GM12874 (cell line): Measurements from ENCODE around the gene PHETA2.

Experiments
- TF ChIP-seq, protein P1 (sequence below): IDR thresholded peaks from 2 replicates; pipeline ENCODE4 v1.5.1; 2011; ENCODE audit warnings: low read depth, mild to moderate bottlenecking, control low read depth, low read length, moderate library complexity; ENCODE audit not compliant: insufficient read depth

PHETA2 gene

DNA sequence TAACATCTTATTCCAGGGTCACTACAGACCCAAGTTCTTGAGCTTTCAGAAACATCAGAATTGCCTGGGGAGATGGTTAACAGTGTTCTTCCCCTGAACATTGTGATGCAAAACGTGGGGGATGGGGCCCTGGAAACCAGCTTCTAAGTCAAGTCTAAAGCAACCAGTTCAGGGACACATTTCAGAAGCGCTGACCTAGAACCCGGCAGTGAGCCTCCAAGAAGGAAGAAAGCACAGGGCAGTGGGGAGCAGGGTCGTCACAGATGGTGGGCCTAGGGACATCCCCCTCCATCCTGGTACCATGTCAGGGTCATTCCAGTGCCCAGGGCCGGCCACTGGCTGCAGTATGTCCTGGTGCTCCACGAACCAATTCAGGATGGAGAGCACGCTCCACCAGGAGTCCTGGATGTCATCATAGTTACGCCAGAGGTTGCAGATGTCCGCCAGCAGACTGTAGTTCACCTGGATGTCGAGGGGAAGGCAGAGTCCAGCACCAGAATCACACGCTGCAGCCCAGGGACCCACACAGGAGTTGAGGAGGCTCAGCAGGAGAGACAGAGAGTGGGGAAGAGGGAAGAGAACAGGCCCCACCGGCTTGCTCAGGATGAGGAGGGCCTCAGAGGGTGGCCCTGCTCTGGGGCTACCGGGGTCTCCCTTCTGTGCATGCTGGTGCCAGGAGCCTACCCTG, 8.5 kb upstream of the PHETA2 start:
- TF ChIP-seq, protein P1, sequence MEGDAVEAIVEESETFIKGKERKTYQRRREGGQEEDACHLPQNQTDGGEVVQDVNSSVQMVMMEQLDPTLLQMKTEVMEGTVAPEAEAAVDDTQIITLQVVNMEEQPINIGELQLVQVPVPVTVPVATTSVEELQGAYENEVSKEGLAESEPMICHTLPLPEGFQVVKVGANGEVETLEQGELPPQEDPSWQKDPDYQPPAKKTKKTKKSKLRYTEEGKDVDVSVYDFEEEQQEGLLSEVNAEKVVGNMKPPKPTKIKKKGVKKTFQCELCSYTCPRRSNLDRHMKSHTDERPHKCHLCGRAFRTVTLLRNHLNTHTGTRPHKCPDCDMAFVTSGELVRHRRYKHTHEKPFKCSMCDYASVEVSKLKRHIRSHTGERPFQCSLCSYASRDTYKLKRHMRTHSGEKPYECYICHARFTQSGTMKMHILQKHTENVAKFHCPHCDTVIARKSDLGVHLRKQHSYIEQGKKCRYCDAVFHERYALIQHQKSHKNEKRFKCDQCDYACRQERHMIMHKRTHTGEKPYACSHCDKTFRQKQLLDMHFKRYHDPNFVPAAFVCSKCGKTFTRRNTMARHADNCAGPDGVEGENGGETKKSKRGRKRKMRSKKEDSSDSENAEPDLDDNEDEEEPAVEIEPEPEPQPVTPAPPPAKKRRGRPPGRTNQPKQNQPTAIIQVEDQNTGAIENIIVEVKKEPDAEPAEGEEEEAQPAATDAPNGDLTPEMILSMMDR, result no peak

DNA sequence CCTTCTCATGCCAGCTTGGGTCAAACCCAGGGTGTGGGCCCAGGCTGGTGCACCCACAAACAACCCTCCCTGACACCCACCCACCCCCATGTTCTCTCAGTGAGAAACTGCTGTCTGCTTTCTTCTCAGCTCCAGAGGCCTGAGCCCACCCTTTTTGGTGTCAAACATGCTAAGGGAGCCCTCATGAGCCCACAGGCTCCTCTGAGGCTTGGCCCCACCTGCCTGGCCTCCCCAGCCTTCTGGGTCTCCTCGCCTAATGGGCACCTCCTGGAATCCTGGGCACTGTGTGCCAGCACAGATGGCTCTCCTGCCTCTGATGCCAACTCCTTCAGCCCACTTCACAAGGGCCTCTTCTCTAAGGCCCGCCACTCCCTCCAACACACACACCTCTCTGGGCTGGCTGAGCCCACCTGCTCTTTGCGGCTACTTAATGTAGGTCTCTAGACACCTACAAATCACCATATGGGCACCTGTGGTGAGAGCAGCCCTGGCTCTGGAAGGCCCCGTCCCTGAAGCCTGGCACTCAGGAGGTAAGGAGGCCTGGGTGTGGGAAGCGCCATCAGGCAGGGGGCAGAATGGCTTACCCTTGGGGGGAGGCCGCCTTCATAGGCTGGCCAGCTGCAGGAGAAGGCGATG, 7.8 kb upstream of the PHETA2 start:
- TF ChIP-seq, protein P1, result no peak

DNA sequence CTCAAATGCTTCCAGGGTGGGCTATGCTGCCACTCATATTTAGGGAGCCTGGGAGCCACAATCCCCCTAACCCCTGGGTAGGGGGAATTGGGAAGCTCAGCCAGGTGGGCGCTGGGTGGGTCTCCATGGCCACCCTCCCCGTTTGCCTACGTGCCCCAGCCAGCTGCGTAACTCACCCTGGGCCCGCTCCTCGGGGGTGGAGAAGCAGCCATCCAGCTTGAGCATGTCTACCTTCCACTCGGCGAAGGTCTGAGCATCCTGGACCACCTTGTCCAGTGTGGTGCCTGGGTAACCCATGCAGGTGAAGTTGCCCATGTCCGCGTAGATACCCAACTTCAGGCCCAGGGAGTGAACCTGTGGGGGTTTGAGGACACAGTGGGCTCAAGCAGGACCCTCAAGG, 7.1 kb upstream of the PHETA2 start:
- TF ChIP-seq, protein P1, result no peak

DNA sequence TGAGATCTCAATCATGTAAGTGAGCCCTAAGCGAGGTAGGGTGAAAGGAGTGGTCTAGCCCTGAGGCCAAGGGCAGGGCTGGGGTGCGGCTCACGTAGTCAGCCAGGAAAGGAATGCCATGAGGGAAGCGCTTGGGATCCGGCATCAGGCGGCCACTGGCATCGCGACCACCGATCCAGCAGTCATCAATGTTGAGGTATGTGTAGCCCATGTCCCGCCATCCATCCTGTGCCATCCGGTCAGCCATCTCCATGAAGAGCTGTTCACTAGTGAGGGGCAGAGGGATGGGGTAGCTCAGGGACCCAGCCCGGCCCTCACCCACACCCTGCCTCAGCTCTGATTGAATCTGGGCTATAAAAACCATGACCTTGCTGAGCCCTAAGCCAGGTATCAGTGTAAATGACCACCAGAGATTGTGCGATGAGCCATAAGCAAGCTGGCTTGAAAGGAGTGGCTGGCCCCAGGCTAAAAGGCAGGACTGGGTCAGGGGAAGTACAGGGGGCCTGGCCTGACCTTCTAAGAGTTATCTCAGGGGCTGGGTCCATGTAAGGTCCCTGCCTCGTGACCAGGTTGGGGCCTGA, 6.3 kb upstream of the PHETA2 start:
- TF ChIP-seq, protein P1, result no peak

DNA sequence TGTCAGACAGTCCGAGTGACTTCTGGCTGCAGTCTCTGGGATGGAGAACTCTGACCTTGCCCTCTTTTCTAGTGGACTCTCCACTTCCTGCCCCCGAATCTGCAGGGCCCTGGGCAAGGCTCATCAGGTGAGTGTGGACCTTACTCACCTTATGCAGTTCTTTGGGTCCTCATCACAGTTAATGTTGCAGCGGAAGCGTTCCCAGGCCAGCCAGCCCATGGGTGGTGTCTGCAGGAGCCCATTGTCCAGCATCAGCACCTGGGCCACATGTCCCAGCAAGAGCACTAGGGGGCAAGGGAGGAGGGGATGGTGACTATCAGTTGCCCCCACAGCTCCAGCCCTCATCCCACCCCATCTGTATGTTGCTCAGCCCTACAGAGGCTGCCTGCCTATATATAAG, 5.8 kb upstream of the PHETA2 start:
- TF ChIP-seq, protein P1, result no peak

- TF ChIP-seq, protein P1, result no peak
These were observed 4.1 kb upstream of the PHETA2 start for GRCh38 chr22:42069801-42070516.
